HG03103 (cell line): Measurements from ENCODE around the gene ORMDL2.

Experiments
- ATAC-seq: cut with Tn5 transposase; IDR thresholded peaks from one replicate; pipeline ENCODE4 v1.9.1; 2021; ENCODE audit warnings: low read depth; ENCODE audit not compliant: unreplicated experiment

Gene ORMDL2, protein sequence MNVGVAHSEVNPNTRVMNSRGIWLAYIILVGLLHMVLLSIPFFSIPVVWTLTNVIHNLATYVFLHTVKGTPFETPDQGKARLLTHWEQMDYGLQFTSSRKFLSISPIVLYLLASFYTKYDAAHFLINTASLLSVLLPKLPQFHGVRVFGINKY

DNA sequence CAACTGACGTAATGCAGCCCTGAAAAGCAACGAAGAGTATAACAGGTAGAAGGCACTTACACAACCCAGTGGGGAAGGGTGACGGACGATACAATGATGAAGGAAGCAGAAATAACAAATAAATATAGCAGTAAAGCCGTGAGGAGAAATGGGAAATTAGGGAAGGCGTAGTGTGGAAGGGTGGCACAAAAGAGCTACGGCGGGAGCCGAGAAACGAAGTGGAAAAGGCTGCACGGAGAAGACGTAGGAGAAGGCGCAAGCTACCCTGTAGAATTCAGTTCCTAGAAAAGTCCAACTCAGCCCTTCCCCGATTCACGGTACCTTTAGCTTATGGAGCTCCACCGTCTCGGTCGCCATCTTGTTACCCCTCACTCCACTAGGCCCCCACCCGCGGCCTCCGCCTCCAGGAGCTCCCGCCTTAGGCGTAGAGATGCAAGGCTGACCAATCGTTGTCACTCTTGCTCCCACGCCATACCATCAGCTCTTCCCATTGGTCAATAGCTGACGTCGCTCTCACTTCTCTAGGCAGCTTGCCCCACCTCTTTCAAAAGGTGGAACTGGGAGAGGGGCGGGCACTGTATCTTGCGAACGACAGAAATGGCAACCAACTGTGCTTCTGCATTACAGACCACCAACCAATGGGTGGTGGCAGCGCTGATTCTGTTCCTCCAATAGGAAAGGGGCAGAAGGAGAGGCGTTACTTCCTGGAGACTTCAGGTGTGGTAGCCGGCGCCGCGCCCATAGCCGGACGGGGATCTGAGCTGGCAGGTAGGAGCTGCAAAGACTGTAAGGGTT is at the start of gene ORMDL2, which contains the start of gene SARNP:
Gene ORMDL2 (plus strand): TSS at position 697 of the 795 bp plus-strand sequence. CDS start 959 bp downstream, outside the sequence.
Gene SARNP (minus strand): TSS at position 380 of the 795 bp plus-strand sequence. CDS start 23 bp downstream, at position 357.
- ATAC-seq = peak; percentile 96

DNA sequence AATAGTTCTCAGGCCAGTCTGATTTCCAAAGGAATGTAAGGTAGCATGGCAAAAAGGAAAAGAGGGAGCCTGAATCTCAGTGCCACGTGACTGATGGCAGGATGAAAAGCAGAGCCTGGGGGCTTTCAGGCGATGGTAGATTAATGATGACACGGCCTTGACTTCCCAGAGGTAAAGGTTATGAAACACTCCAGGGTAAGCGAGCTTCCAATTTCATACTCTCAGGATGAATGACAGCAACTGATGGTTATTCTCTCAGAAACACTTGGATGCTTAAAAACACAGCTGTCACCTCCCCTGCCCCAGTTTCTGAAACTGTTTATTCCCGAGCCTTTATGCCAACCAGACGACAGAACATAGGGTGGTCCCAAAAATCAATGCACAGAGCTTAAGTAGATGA is 46.1 kb upstream of the ORMDL2 start:
- ATAC-seq = no peak

DNA sequence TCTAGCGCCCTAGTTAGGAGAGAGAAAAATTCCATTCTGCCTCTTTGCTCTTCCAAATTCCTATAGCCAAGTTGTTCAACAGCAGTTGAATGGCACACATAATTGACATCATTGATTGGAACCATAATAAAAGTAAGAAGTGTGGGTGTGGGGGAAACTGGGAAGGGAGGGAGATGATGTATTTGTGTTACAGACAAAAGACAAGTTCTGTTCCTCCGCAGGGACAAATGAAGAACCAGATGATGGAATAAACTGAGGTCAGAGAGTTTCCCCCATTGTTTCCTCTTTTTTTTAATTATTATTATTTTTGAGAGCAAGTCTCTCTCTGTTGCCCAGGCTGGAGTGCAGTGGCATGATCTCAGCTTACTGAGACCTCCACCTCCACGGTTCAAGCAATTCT is 40.0 kb upstream of the ORMDL2 start:
- ATAC-seq = no peak

DNA sequence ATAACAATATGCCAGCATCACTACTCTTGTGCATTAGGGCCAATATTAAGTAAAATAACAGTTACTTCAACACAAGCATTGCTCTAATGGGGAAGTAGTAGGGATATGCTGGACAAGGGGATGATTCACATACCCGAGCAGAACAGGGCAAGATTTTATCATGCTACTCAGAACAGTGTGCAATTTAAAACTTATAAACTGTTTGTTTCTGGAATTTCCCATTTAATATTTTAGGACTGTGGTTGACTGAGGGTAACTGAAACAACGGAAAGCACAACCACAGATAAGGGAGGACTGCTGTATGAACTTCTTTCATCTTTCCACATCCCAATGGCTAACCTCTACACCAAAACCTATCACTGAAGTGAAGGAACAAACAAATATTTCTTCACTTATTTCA is 37.2 kb upstream of the ORMDL2 start:
- no peak for ATAC-seq

DNA sequence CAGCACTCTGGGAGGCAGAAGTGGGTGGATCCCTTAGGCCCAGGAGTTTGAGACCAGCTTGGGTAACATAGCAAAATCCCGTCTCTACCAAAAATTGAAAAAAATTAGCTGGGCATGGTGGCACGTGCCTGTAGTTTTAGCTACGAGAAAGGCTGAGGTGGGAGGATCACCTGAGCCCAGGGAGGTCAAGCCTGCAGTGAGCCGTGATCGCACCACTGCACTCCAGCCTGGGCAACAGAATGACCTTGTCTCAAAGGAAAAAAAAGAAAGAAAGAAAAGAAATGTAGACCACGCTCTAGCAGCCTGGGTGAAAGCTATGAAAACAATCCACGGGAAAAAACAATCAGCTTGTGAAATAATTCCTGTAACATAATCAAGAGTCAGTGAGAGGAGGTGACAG is 29.3 kb upstream of the ORMDL2 start:
- ATAC-seq = no peak

DNA sequence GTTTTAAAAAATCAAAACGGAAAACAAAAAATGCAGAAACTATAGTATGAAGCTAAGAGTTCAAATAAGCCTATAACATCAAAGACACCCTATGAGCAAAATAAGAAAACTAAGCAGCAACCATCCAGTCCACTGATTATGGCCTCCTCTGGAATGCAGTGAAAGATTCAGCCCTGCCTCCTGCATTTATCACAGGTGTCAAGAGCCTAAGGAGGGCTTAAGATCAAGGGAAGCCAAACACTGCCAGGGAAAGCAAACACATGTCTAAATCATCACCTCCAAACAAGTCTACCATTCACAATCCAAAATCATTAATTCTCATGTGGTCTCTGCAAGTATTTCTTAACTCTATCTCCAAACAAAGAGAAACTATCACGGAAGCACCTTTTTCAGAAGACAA is 28.7 kb upstream of the ORMDL2 start:
- ATAC-seq = no peak

DNA sequence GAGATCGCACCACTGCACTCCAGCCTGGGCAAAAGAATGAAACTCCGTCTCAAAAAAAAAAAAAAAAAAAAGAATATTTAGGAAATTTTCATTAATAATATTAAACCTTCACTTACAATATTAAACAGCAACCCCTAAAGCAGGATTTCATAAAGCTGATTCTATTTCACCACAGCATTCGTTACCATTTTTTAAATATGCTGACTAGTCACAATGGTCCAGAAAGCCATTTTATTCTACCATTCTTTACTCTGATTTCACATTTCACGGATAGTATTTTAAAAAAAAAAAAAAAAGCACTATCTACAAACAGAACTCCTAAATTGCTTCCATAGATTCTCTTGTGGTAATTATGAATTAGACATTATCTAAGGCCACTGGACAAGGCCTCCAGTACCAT is 27.9 kb upstream of the ORMDL2 start:
- ATAC-seq = no peak

DNA sequence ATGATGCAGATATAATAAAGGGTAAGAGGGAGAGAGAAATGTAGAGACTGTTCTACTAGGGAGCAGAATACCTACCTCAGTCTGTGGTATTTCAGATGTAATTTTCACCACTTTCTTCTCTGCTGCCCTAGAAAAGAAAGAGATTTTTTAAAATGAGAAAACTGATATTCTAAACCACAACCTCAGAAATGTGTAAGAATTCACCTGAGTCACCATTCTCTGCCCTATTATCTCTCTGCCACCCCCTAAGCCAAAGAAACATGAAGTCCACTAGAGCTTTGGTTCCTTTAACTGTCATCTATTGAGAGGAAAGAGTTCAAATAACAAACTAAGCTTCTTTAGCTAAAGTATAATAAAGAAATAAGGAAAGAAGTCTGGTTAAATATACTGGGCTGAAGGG is 21.9 kb upstream of the ORMDL2 start:
- ATAC-seq = no peak

DNA sequence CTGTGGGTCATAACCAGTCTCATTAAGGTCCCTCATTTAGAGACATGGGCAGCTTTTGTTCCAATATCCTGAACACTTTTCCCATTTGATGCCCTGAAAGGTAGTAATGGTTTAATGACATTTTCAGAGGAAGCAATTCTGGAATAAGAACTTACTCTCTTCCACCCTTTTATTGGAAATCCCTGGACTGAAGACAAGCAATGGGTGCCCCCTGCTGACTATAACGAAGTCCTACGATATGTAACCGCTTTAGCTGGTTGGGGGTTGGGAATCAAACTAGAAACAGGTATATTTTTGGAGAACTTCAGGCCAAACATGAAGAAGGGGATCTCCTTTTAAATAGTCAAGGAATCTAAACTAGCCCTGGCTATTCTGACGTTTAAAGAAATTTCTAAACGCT is 20.8 kb upstream of the ORMDL2 start:
- ATAC-seq = no peak

DNA sequence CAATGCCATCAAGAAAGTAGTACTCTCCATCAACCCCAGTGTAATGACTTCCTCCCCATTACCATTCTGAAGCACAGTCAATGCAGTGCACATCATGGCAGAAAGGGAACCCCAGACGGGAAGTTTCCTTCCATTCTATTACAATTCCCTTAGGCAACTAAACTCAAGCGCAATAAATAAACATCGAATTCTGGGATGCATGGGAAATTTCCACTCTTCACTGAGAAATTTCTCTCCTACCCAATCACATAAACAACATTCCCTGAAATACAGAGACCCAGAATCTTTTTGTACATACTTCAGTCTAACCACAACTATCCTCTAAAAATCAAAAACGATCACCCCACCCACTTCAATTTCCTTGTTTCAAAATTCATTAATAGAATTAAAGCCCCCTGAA is 20.3 kb upstream of the ORMDL2 start:
- no peak for ATAC-seq

DNA sequence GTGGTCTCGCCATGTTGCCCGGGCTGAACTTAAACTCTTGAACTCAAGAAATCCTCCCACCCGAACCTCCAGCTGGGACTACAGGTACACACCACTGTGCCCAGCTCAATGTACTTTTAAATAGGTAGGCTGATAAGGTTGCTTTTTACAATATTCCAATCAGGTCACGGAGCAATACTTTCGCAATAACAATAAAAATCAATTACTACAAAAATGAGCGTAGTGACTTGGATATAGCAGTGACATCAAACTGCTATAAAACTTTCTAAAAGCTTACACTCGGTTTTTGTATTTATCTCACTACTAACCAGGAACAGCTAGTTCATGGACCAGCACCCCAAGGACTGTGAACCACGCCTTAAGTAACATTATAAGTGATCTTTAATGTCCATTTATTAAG is 10.9 kb upstream of the ORMDL2 start:
- ATAC-seq = no peak

DNA sequence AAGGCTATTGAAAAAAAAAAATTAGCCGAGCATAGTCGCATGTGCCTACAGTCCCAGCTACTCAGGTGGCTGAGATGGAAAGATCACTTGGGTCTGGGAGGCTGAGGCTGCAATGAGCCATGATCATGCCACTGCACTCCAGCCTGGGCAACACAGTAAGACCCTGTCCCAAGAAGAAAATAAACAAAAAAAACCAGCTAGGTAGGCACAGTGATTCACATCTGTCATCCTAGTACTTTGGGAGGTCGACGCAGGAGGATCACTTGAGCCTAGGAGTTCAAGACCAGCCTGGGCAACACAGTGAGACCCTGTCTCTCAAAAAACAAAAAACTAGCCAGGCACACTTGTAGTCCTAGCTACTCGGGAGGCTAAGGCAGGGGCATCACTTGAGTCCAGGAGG is 8.6 kb upstream of the ORMDL2 start:
- ATAC-seq = no peak

DNA sequence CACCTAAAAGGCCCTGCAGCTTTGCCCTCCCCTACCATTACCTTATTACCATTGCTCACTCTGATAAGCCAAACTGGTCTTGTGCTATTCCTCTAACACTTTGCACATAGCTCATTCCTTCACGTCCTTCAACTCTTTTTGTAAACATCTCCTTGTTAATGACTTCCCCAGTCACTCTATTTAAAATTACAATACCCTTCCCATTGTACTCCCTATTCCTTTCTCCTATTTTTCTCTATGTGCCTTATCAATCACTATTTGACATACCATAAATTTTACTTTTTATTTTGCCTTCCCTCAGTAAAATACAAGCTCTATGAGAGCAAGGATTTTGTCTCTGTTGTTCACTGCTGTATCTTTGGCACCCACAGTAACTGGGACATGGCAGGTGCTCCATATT is 5.8 kb upstream of the ORMDL2 start:
- no peak for ATAC-seq

DNA sequence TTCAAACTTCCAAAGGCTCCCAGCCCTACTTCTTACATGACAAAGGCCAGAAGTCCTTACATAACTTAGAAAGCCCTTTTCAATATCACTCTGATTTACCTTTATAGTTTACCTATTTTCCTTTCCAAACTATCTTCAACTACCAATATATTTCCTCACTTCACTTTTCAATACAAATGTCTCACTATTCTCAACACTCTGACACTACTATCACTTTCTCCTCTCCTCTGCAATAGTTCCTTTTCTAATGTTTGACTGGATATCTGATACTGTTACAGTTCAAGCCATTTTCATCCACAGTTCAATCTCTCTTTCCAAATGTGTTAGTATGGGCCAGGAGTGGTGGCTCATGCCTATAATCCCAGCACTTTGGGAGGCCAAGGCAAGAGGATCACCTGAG is 3.6 kb upstream of the ORMDL2 start:
- ATAC-seq = no peak

DNA sequence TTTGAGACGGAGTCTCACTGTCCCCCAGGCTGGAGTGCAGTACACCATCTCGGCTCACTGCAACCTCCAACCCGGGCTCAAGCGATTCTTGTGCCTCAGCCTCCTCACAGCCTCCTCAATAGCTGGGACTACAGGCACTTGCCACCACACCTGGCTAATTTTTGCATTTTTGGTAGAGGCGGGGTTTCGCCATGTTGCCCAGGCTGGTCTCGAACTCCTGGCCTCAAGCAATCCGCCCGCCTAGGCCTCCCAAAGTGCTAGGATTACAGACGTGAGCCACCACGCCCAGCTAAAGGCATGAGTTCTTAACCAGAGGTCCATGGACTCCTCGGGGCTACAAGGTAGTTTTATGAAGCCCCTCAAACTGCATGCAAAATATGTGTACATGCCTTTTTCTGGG is 2.4 kb upstream of the ORMDL2 start:
- ATAC-seq = no peak

DNA sequence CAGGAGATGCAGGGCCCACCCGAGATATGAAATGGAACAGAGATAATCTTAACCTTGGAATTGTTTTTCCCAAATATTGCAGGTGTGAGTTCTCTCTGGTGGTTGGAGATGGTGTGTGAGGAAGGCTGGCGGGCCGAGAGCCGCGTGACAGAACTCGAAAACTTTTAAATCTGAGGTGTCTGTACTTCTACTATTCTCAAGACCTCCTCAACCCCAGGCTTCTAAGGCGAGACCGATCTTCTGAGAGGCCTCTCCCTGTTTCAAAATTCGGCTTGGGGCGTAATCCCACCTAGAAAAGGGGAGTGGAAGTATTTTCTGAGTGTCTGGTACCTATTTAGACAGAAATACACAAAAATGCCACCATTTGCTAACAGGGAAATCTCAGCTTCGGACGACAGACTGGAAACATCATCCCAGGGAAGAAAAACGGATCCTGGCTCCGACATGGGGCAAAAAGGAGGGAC is 928 bp upstream of the ORMDL2 start:
- no peak for ATAC-seq

DNA sequence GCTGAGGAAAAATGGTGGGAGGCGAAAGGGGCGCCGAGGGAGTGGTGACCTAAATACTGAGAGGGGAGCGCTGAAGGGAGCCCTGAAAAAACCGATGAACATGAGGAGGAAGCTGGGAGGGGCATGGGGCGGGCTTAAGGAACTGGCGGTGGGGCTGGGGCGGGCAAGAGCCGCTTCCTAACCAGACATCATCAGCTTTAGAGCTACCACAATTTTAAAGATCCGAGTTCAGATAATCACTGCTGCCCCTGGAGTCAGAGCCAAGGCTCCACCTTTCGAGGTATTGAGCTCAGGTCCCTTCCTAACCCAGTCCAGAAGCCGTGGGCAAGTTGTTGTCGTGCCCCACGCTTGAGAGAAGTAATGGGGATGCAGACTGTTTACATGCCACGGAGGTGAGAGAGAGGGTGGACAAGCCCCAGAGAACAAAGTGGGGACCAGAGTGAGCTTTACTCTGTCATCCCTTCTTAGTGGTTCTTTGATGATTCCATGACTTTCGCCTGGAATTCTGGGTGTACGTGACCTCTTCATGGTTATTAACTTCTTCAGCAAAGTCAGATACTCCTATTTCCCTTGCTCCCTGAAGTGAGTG is 393 bp downstream of the ORMDL2 start:
- ATAC-seq = peak; percentile 26

DNA sequence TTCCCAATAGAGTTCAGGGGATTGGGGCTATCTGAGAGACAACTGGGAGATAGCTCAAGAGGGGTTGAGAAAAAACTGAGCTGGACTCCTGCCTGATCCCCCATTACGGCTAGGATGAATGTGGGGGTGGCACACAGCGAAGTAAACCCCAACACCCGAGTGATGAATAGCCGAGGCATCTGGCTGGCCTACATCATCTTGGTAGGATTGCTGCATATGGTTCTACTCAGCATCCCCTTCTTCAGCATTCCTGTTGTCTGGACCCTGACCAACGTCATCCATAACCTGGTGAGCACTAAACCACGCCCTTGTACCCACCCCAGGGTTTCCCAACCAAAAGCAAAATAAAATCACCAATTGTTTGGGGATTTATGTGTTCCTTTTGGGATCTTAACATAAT is 1.0 kb downstream of the ORMDL2 start:
- ATAC-seq = no peak

DNA sequence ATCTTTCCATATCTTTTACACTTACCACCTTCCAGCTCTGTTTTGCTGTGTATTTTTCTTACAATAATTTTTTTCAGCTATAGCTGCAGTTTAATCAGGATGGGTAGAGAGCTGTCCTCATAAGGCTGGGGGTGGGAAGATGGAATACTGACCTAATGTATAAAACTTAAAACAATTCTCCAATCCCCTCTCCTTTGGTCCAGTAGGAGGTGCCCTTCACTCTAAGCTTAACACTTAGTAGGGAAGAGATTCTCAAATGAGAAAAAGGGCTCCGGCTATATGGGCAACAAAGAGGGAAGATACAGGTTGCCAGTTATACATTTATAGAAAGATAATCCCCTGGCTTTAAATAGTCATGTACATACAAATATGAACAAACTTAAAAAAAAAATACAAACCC is 2.8 kb downstream of the ORMDL2 start:
- no peak for ATAC-seq

DNA sequence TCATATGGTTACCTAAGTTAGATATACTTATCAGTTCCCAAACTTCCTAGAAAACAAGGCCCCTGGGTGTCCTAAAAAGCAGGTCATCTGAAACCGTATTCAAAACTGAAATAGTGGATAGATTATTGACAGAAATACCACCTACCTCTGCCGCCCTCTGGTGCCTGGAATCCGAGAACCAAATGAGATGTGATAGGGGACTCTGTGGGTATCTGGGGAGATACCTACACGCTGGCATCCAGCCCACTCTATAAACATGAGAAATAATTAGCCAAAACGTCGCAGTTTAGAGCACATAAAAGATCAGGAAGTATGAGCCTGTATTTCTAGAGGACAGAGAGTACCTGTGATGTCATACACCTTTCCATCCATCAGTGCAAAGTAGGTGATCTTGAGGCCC is 4.4 kb downstream of the ORMDL2 start:
- no peak for ATAC-seq

DNA sequence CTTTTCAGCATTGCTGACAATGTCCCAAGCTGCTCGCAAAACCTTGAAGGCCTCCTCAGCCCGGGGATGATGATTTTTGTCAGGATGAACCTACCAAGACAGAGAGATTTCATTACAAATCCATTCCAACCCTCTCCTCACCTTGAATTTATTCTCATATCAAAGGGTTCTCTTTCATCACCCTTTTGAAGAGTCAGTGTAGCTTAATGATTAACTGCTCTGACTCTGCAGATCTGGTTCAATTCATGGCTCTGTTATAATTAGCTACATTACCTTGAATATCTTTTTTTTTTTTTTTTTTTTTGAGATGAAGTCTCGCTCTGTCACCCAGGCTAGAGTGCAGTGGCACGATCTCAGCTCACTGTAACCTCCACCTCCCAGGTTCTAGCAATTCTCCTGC is 5.6 kb downstream of the ORMDL2 start:
- no peak for ATAC-seq

DNA sequence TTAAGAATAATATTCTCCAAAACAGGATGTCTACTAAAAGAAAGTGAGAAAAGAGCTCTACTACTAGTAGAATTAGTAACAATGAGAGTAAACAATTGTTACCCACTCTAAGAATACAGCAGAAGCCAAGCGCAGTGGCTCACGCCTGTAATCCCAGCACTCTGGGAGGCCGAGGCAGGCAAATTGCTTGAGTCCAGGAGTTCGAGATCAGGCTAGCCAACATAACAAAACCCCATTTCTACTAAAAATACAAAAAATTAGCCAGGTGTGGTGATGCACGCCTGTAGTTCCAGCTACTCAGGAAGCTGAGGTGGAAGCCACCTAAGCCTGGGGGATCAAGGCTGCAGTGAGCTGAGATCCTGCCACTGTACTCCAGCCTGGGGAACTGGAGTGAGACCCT is 6.9 kb downstream of the ORMDL2 start:
- ATAC-seq = no peak
